ENCODE results near the gene DCXR. TPM values are rescaled to one million over a fixed set of nuclear protein-coding genes. Genes with fewer than 3 reads are reported as not detected.
A peak's percentile ranks its signal among the peaks of the same experiment; 100 is the strongest.

DCXR gene
- total and polyA plus RNA-seq, 2 of the 13 experiments (the other 11 are each of a cell fraction or from before 2014, with no cell fraction given): 287 to 311 TPM

- TF ChIP-seq KMT2B (CRISPR knock-in tag; IDR thresholded peaks at IDR 0.05) (peak; percentile 6; the same call in 1 of the 2 replicates), ZNF577 (CRISPR knock-in tag; IDR thresholded peaks at IDR 0.05; ENCODE audit: borderline replicate concordance, low read depth) (0 out of 2 replicates have a peak, but pooled peaks have one; percentile 79), TCF12 (IDR thresholded peaks at IDR 0.05) (no peak), TCF12 (CRISPR knock-in tag; IDR thresholded peaks at IDR 0.05) (no peak), ZNF605 (CRISPR knock-in tag; IDR thresholded peaks at IDR 0.05) (peak; percentile 61; the same call in 1 of the 2 replicates), ZNF264 (CRISPR knock-in tag; IDR thresholded peaks at IDR 0.05) (no peak), PHF5A (CRISPR knock-in tag; IDR thresholded peaks at IDR 0.05; ENCODE audit: low read depth, unreplicated experiment) (no peak), ZNF547 (CRISPR knock-in tag; IDR thresholded peaks at IDR 0.05) (peak; percentile 90), ASH2L (IDR thresholded peaks at IDR 0.05; ENCODE audit: insufficient read length, low read depth, low read length) (peak; percentile 78), CHCHD3 (CRISPR knock-in tag; IDR thresholded peaks at IDR 0.05) (peak; percentile 56), RARA (CRISPR knock-in tag; IDR thresholded peaks at IDR 0.05) (peak; percentile 64), ZNF33B (CRISPR knock-in tag; IDR thresholded peaks at IDR 0.05) (no peak; the same call in 1 of the 2 replicates), ZMAT3 (CRISPR knock-in tag; conservative IDR thresholded peaks at IDR 0.05) (no peak; the same call in 1 of the 2 replicates), ZNF543 (CRISPR knock-in tag; IDR thresholded peaks at IDR 0.05) (peak; percentile 90; the same call in 1 of the 2 replicates), ZFYVE20 (CRISPR knock-in tag; IDR thresholded peaks at IDR 0.05; ENCODE audit: borderline replicate concordance, low read depth) (0 out of 2 replicates have a peak, but pooled peaks have one; percentile 76), PPARG (CRISPR knock-in tag; conservative IDR thresholded peaks at IDR 0.05) (no peak), SRY (CRISPR knock-in tag; IDR thresholded peaks at IDR 0.05) (no peak; the same call in none of the 2 replicates), ZNF850 (CRISPR knock-in tag; conservative IDR thresholded peaks at IDR 0.05) (no peak), MYNN (CRISPR knock-in tag; IDR thresholded peaks at IDR 0.05; ENCODE audit: low read depth) (peak; percentile 78; the same call in 1 of the 2 replicates), NPAS2 (CRISPR knock-in tag; IDR thresholded peaks at IDR 0.05; ENCODE audit: borderline replicate concordance) (no peak), BRF2 (CRISPR knock-in tag; IDR thresholded peaks at IDR 0.05) (no peak), ZNF720 (CRISPR knock-in tag; IDR thresholded peaks at IDR 0.05) (no peak), ETV5 (CRISPR knock-in tag; IDR thresholded peaks at IDR 0.05; ENCODE audit: borderline replicate concordance) (peak; percentile 88)
- TF ChIP-seq, protein P1, sequence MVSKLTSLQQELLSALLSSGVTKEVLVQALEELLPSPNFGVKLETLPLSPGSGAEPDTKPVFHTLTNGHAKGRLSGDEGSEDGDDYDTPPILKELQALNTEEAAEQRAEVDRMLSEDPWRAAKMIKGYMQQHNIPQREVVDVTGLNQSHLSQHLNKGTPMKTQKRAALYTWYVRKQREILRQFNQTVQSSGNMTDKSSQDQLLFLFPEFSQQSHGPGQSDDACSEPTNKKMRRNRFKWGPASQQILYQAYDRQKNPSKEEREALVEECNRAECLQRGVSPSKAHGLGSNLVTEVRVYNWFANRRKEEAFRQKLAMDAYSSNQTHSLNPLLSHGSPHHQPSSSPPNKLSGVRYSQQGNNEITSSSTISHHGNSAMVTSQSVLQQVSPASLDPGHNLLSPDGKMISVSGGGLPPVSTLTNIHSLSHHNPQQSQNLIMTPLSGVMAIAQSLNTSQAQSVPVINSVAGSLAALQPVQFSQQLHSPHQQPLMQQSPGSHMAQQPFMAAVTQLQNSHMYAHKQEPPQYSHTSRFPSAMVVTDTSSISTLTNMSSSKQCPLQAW (CRISPR knock-in tag; IDR thresholded peaks at IDR 0.05): no peak; the same call in 1 of the 2 replicates
- TF ChIP-seq, protein P2, sequence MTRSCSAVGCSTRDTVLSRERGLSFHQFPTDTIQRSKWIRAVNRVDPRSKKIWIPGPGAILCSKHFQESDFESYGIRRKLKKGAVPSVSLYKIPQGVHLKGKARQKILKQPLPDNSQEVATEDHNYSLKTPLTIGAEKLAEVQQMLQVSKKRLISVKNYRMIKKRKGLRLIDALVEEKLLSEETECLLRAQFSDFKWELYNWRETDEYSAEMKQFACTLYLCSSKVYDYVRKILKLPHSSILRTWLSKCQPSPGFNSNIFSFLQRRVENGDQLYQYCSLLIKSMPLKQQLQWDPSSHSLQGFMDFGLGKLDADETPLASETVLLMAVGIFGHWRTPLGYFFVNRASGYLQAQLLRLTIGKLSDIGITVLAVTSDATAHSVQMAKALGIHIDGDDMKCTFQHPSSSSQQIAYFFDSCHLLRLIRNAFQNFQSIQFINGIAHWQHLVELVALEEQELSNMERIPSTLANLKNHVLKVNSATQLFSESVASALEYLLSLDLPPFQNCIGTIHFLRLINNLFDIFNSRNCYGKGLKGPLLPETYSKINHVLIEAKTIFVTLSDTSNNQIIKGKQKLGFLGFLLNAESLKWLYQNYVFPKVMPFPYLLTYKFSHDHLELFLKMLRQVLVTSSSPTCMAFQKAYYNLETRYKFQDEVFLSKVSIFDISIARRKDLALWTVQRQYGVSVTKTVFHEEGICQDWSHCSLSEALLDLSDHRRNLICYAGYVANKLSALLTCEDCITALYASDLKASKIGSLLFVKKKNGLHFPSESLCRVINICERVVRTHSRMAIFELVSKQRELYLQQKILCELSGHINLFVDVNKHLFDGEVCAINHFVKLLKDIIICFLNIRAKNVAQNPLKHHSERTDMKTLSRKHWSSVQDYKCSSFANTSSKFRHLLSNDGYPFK (CRISPR knock-in tag; IDR thresholded peaks at IDR 0.05; ENCODE audit: borderline replicate concordance): peak; percentile 17; the same call in 1 of the 2 replicates
Observed at GRCh38 chr17:82022310-82022980, 15.1 kb downstream of the DCXR start, which contains the start of gene CENPX (continued).
